H1 (cell line): ENCODE data around the gene NMB. TPM values are rescaled to one million over a fixed set of nuclear protein-coding genes. Genes with fewer than 3 reads are reported as not detected.
A peak's percentile ranks its signal among the peaks of the same experiment; 100 is the strongest.

Experiments used
- ASH2L ChIP-seq: fragments of 200-600, 300-600 bp; sonication (generic); IDR thresholded peaks from one replicate; pipeline ENCODE4 v1.7.1; 2017; ENCODE audit warnings: low read length
- BACH1 ChIP-seq: IDR thresholded peaks from 2 replicates; pipeline ENCODE4 v1.6.1; 2012; ENCODE audit warnings: low read length, improper control_type of control experiment
- CHD2 ChIP-seq: IDR thresholded peaks from 2 replicates; pipeline ENCODE4 v1.6.1; 2012; ENCODE audit warnings: low read length, improper control_type of control experiment
- CREB1 ChIP-seq: IDR thresholded peaks from 2 replicates; pipeline ENCODE4 v1.6.1; 2012; ENCODE audit warnings: inconsistent platforms
- EGR1 ChIP-seq: IDR thresholded peaks from 2 replicates; pipeline ENCODE4 v1.6.1; 2011; ENCODE audit warnings: low read depth, low read length, borderline replicate concordance
- EP300 ChIP-seq, 2 experiments: IDR thresholded peaks; 1 replicate in 1 of 2; 2 replicates in 1 of 2; pipeline ENCODE4 v1.6.1; 2011 to 2012; ENCODE audit warnings: low read depth in 2 of 2, low read length in 2 of 2, mild to moderate bottlenecking in 2 of 2, borderline replicate concordance in 1 of 2, inconsistent platforms in 1 of 2, moderate library complexity in 1 of 2
- GABPA ChIP-seq: IDR thresholded peaks from 2 replicates; pipeline ENCODE4 v1.6.1; 2011; ENCODE audit warnings: mild to moderate bottlenecking, low read length, moderate library complexity, borderline replicate concordance; ENCODE audit not compliant: insufficient read depth
- GTF2F1 ChIP-seq: IDR thresholded peaks from 2 replicates; pipeline ENCODE4 v1.6.1; 2012; ENCODE audit warnings: low read depth, low read length, improper control_type of control experiment, borderline replicate concordance
- HDAC6 ChIP-seq: IDR thresholded peaks from one replicate; pipeline ENCODE4 v1.7.1; 2012; ENCODE audit warnings: low read depth, mild to moderate bottlenecking, inconsistent platforms, low read length, moderate library complexity
- PHF8 ChIP-seq: fragments of 200-600 bp; sonication (generic); conservative IDR thresholded peaks from 2 replicates; pipeline ENCODE4 v1.7.1; 2012; ENCODE audit warnings: low read depth, mild to moderate bottlenecking, inconsistent platforms, low read length, moderate library complexity
- POLR2A ChIP-seq, 2 experiments: IDR thresholded peaks; 1 replicate in 1 of 2; 2 replicates in 1 of 2; pipeline ENCODE4 v1.6.1; 2011; ENCODE audit warnings: low read depth in 2 of 2, low read length in 2 of 2, mild to moderate bottlenecking in 2 of 2; ENCODE audit errors: control extremely low read depth in 1 of 2
- RAD21 ChIP-seq, 2 experiments: IDR thresholded peaks in 1 of 2; conservative IDR thresholded peaks in 1 of 2; 2 replicates each; pipeline ENCODE4 v1.6.1; 2011; ENCODE audit warnings: low read depth in 2 of 2, low read length in 2 of 2, improper control_type of control experiment in 1 of 2, inconsistent platforms in 1 of 2, mild to moderate bottlenecking in 1 of 2, moderate library complexity in 1 of 2
- RBBP5 ChIP-seq: IDR thresholded peaks from 2 replicates; pipeline ENCODE4 v1.7.1; 2012; ENCODE audit warnings: low read depth, mild to moderate bottlenecking, inconsistent platforms, low read length, moderate library complexity, borderline replicate concordance
- SIX5 ChIP-seq: IDR thresholded peaks from 2 replicates; pipeline ENCODE4 v1.6.1; 2011; ENCODE audit warnings: mild to moderate bottlenecking, low read depth, low read length
- SP2 ChIP-seq: IDR thresholded peaks from 2 replicates; pipeline ENCODE4 v1.6.1; 2012; ENCODE audit warnings: mild to moderate bottlenecking, low read length, inconsistent platforms
- SUZ12 ChIP-seq: fragments of 200-600 bp; sonication (generic); IDR thresholded peaks from 2 replicates; pipeline ENCODE4 v1.6.1; 2012; ENCODE audit warnings: mild to moderate bottlenecking, inconsistent platforms, low read length, moderate library complexity, mixed read lengths
- TAF1 ChIP-seq: IDR thresholded peaks from 2 replicates; pipeline ENCODE4 v1.6.1; 2011; ENCODE audit warnings: mild to moderate bottlenecking, low read depth, low read length
- TAF7 ChIP-seq: optimal IDR thresholded peaks from 2 replicates; pipeline ENCODE3; 2011; ENCODE audit warnings: low read depth, mild to moderate bottlenecking, inconsistent platforms, low read length, moderate library complexity, borderline replicate concordance
- TCF12 ChIP-seq: IDR thresholded peaks from 2 replicates; pipeline ENCODE4 v1.6.1; 2011; ENCODE audit warnings: low read depth, mild to moderate bottlenecking, low read length
- YY1 ChIP-seq: IDR thresholded peaks from 2 replicates; pipeline ENCODE4 v1.6.1; 2011; ENCODE audit warnings: low read depth, mild to moderate bottlenecking, low read length
- polyA plus RNA-seq, 7 experiments: library from polyadenylated mRNA; depleted of rRNA in 3 of 7; stranded (reverse) in 5 of 7; unstranded in 2 of 7; fragments of >200 nt in 5 of 7; fragments of 200-250 nt in 2 of 7; gene quantifications; 1 replicate in 5 of 7; 2 replicates in 1 of 7; 4 replicates in 1 of 7; pipeline versions ENCODE4 v1.2.1 to v1.2.3, GENCODE V29; 2011 to 2013; ENCODE audit warnings: missing spikeins in 2 of 7, mixed read lengths in 2 of 7
- total RNA-seq: library from RNA; stranded (reverse); fragmentation: NEBNext Ultra II Directional; extraction: Animal tissue kit (Norgen Biotek cat#: 25700); gene quantifications from 2 replicates; pipeline ENCODE4 v1.2.1, GENCODE V29; 2021
- TF ChIP-seq, protein P1 (sequence below): IDR thresholded peaks from 2 replicates; pipeline ENCODE4 v1.6.1; 2011; ENCODE audit warnings: low read depth, mild to moderate bottlenecking, low read length; ENCODE audit not compliant: insufficient read depth
- TF ChIP-seq, protein P2 (sequence below), 3 experiments: IDR thresholded peaks; 1 replicate in 2 of 3; 2 replicates in 1 of 3; pipeline versions ENCODE4 v1.5.1 to v1.6.1; 2011; ENCODE audit warnings: low read length in 3 of 3, mild to moderate bottlenecking in 3 of 3, inconsistent platforms in 2 of 3, low read depth in 1 of 3, moderate library complexity in 1 of 3; ENCODE audit not compliant: insufficient read depth in 1 of 3; ENCODE audit errors: control extremely low read depth in 1 of 3

NMB gene
- total and polyA plus RNA-seq, 2 of the 8 experiments (the other 6 are each of a cell fraction or from before 2014, with no cell fraction given): 9.3 to 13.6 TPM

DNA sequence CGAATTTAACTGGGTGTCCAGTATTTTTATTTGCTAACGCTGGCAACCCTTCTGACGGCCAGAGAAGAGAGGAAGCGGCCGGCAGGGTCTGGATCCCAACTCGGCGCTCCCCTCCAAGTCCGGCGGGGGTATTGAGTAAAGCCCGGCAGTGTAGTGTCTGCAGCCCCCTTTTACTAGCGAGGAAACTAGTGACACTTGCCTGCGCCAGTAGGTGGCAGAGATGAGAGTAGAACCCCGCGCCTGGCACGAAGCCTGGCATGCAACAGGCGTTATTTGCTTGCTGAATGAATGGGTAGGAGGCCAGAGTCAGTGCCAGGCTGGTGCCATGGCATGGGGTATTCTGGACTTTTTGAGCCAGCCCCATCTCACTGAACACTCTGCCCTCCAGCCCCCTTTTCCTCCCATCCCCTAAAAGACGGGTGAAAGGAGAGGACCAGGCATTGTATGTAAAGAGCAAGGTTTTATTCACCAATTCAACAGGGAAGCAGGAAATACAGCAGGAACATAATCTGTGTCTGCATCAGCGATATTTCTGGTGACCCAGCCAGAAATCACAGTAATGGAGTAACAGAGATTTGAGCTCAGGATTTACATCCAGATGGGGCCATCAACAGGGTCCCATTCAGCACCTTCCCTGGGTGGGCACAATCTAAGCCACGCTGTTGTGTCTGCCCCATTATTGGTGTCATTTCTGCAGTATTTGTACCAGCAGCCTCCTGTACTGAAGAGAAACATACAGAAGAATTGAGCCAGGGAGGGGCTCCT, 3.1 kb downstream of the NMB start (continued):
- TF ChIP-seq, protein P1, sequence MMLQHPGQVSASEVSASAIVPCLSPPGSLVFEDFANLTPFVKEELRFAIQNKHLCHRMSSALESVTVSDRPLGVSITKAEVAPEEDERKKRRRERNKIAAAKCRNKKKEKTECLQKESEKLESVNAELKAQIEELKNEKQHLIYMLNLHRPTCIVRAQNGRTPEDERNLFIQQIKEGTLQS: no peak
- 0 out of 2 replicates have a peak, but pooled peaks have one; percentile 6 for TF ChIP-seq TAF1
- no peak for TF ChIP-seq TAF7
- no peak for TF ChIP-seq PHF8
- TF ChIP-seq, protein P2, sequence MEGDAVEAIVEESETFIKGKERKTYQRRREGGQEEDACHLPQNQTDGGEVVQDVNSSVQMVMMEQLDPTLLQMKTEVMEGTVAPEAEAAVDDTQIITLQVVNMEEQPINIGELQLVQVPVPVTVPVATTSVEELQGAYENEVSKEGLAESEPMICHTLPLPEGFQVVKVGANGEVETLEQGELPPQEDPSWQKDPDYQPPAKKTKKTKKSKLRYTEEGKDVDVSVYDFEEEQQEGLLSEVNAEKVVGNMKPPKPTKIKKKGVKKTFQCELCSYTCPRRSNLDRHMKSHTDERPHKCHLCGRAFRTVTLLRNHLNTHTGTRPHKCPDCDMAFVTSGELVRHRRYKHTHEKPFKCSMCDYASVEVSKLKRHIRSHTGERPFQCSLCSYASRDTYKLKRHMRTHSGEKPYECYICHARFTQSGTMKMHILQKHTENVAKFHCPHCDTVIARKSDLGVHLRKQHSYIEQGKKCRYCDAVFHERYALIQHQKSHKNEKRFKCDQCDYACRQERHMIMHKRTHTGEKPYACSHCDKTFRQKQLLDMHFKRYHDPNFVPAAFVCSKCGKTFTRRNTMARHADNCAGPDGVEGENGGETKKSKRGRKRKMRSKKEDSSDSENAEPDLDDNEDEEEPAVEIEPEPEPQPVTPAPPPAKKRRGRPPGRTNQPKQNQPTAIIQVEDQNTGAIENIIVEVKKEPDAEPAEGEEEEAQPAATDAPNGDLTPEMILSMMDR (IDR thresholded peaks at IDR 0.05; ENCODE audit: control extremely low read depth in 1 of 3, insufficient read depth in 1 of 3, low read depth in 1 of 3, low read length in 3 of 3): peak; percentile 68 to 86 (median 83)
- TF ChIP-seq SP2: no peak
- TF ChIP-seq CHD2: no peak
- no peak for TF ChIP-seq GABPA
- TF ChIP-seq SUZ12: no peak
- no peak for TF ChIP-seq EGR1
- TF ChIP-seq GTF2F1: no peak
- no peak for TF ChIP-seq TCF12
- TF ChIP-seq HDAC6: no peak
- TF ChIP-seq YY1: peak; percentile 70; the same call in 1 of the 2 replicates
- TF ChIP-seq BACH1: no peak
- no peak for TF ChIP-seq RBBP5
- TF ChIP-seq ASH2L: no peak
- TF ChIP-seq POLR2A (IDR thresholded peaks at IDR 0.05; ENCODE audit: control extremely low read depth in 1 of 2, low read depth in 2 of 2, low read length in 2 of 2): 0 out of 3 replicates have a peak, but pooled peaks of 1 of the 2 experiments have one; percentile 8
- TF ChIP-seq SIX5: no peak
- TF ChIP-seq EP300 (IDR thresholded peaks at IDR 0.05; ENCODE audit: borderline replicate concordance in 1 of 2, low read depth in 2 of 2, low read length in 2 of 2): no peak
- TF ChIP-seq CREB1: peak; percentile 58
- peak; percentile 59 to 64 for TF ChIP-seq RAD21 (IDR thresholded peaks at IDR 0.05 in 1 of 2, conservative IDR thresholded peaks at IDR 0.05 in 1 of 2; ENCODE audit: low read depth in 2 of 2, low read length in 2 of 2)
